Measurements from ENCODE around the gene CRYBG1. TPM values are rescaled to one million over a fixed set of nuclear protein-coding genes. Genes with fewer than 3 reads are reported as not detected.

The CRYBG1 gene
- total RNA-seq, 2 experiments from 2014 or later, result 20.8 to 21.1 TPM

DNA sequence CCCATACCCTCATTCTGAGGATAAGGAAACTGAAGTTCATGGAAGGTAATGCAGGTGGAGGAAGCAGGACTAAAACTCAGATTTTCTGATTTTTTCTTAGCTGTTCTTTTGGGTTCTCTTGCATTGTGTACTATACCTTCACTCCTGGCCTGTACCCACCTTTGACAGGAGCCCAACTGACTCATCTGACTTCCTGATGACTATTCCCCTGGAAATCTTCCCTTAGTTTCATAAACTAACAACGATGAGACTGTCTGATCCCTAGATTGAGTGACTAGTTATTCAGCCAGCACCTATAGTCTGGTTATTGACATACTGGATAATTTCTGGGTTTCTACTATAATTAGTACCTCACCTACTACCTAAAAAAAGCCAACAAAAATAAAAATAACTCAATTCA lies 10.1 kb downstream of the CRYBG1 start:
- Mint-ChIP-seq H3K9me3 (no peaks in the 10 kb centered on the region), H3K27me3 (peaks cover 10% of the 10 kb centered on the region), H3K36me3 (ENCODE audit: low read depth) (no peaks in the 10 kb centered on the region), H3K4me1 (ENCODE audit: low read depth) (peaks cover 17% of the 10 kb centered on the region), H3K27ac (no peak overlapping the region), H3K4me3 (no peak overlapping the region)
- ChIA-PET CTCF (interaction anchor here (1.1 to 4.3 kb wide), 6 partner anchors 10 to 191 kb away, joined by 3 to 28 read pairs (median 6); partner anchors contain the start of gene CRYBG1), POLR2A (interaction anchor here (0.8 to 1.0 kb wide), 2 partner anchors 73 to 116 kb away, joined by 3 to 4 read pairs; no protein-coding TSS in a partner anchor)
- TF ChIP-seq CTCF (IDR thresholded peaks at IDR 0.05), result no peak
- ATAC-seq (no peak), DNase-seq (no peak)
- intact Hi-C loops (cut with micrococcal nuclease), result no loop called here

GRCh38 chr6:106372838-106373501 lies 12.5 kb downstream of the CRYBG1 start:
- intact Hi-C loops (cut with micrococcal nuclease), result no loop called here
- no peaks in the 10 kb centered on the region for H3K36me3 Mint-ChIP-seq (ENCODE audit: low read depth)
- POLR2A ChIA-PET, result no interaction called here
- no peak overlapping the region for H3K4me3 Mint-ChIP-seq
- no peaks in the 10 kb centered on the region for H3K9me3 Mint-ChIP-seq
- H3K27me3 Mint-ChIP-seq, result peaks cover 13% of the 10 kb centered on the region
- CTCF ChIA-PET, result interaction anchor here (0.9 to 2.9 kb wide), 3 partner anchors 12 to 194 kb away, joined by 4 to 12 read pairs (median 11); partner anchors contain the start of gene CRYBG1
- DNase-seq (no peak), ATAC-seq (peak; percentile 86)
- no peak for TF ChIP-seq CTCF (IDR thresholded peaks at IDR 0.05)
- H3K27ac Mint-ChIP-seq, result peak overlapping the region; percentile 78
- H3K4me1 Mint-ChIP-seq (ENCODE audit: low read depth), result peaks cover 17% of the 10 kb centered on the region

DNA sequence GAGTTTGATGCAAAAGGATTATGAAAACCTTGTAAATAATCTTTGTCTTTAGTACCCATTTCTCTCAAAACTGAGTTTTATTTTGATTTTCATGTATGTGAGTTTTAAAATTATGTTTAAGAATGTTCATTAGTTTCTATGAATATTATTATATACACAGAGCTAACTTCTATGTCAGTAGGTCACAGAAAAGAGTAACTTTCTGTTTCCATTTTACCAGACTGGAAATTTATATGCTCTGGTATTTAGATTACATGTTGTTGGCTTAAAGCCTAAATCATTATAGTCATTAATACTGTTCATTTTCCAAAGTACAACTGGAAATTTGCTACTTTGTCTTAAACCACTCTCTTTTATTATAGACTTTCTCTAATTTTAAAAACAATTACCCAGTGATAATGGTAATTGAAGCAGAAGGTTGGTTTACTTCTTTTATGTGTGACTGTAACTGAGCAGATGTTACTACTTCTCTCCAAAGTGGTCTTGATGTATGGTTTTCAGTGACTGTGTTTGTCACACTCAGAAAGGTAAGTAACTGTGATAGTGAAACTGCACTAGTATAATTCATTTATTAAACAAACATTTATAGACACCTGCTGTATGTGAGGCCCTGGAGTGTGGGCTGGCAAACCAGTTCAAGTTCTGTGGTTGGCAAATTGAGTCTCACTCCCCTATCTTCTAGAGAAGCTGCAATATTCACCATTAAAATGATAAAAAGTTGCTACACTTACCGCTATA lies 13.2 kb downstream of the CRYBG1 start:
- CTCF ChIA-PET, result no interaction called here
- intact Hi-C loops (cut with micrococcal nuclease), result no loop called here
- Mint-ChIP-seq H3K27ac (peak overlapping the region; percentile 78), H3K9me3 (no peaks in the 10 kb centered on the region), H3K36me3 (ENCODE audit: low read depth) (no peaks in the 10 kb centered on the region), H3K4me1 (ENCODE audit: low read depth) (peaks cover 17% of the 10 kb centered on the region), H3K4me3 (no peak overlapping the region), H3K27me3 (peaks cover 14% of the 10 kb centered on the region)
- peak; percentile 49 for DNase-seq
- POLR2A ChIA-PET, result no interaction called here
- ATAC-seq, result peak; percentile 70
- no peak for TF ChIP-seq CTCF (IDR thresholded peaks at IDR 0.05)

GRCh38 chr6:106377061-106377540 lies 16.6 kb downstream of the CRYBG1 start:
- no peak for ATAC-seq
- Mint-ChIP-seq H3K36me3 (ENCODE audit: low read depth) (no peaks in the 10 kb centered on the region), H3K27me3 (peaks cover 14% of the 10 kb centered on the region), H3K4me1 (ENCODE audit: low read depth) (peaks cover 17% of the 10 kb centered on the region), H3K9me3 (no peaks in the 10 kb centered on the region), H3K27ac (no peak overlapping the region), H3K4me3 (no peak overlapping the region)
- intact Hi-C loops (cut with micrococcal nuclease), result no loop called here
- POLR2A ChIA-PET, result no interaction called here
- CTCF ChIA-PET, result interaction anchor here (0.7 to 0.8 kb wide), 2 partner anchors 10 to 68 kb away, joined by 3 read pairs; no protein-coding TSS in a partner anchor
- no peak for TF ChIP-seq CTCF (IDR thresholded peaks at IDR 0.05)
- no peak for DNase-seq

DNA sequence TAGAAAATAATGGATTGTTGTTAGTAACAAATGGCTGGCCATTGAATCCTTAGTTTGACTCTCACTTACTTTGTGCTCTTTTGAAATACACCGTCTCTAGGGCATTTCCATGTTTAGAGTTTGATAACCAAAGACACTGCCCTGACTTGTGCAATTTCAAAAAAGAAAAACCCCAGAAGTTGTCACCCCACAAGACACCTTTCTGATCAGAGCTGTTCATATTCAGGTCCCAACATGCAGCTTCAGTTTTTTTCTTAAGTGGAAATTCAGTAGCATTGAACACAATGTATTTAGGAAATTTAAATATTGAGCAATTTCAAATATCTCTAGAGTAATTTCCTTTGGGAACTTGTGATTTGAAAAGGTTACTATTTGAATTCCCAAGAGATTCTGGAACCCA lies 19.4 kb downstream of the CRYBG1 start:
- POLR2A ChIA-PET, result no interaction called here
- intact Hi-C loops (cut with micrococcal nuclease), result no loop called here
- CTCF ChIA-PET, result interaction anchor here (1.2 to 1.4 kb wide), 2 partner anchors 12 to 19 kb away, joined by 3 to 6 read pairs; partner anchors contain the start of gene CRYBG1

More for the DNA sequence above, 19.4 kb downstream of the CRYBG1 start:
- Mint-ChIP-seq H3K36me3 (ENCODE audit: low read depth) (no peaks in the 10 kb centered on the region), H3K27me3 (peaks cover 14% of the 10 kb centered on the region), H3K4me1 (ENCODE audit: low read depth) (no peaks in the 10 kb centered on the region), H3K4me3 (no peak overlapping the region), H3K9me3 (no peaks in the 10 kb centered on the region), H3K27ac (no peak overlapping the region)
- DNase-seq (no peak), ATAC-seq (no peak)
- TF ChIP-seq CTCF (IDR thresholded peaks at IDR 0.05), result no peak

All from activated CD8-positive, alpha-beta T cell treated with anti-CD3 and anti-CD28 coated beads for 36 hours (primary cell).